DND-41 (cell line): ENCODE data around the gene GDPGP1.

Source experiments
- ATAC-seq: fragments of 200-7000 bp; cut with Tn5 transposase; 3 replicates; pipeline ENCODE4 v1.9.1; 2021; ENCODE audit warnings: low read depth; ENCODE audit not compliant: insufficient read depth
- DNase-seq: peaks from one replicate; pipeline ENCODE4 v3.0.0-alpha.2; 2020
- H2AFZ ChIP-seq: 2 replicates; pipeline ENCODE4 v1.6.0; 2012; ENCODE audit warnings: low read depth, low read length
- H3K27ac ChIP-seq: 2 replicates; pipeline ENCODE4 v1.5.1; 2012; ENCODE audit warnings: low read length, inconsistent platforms
- H3K27me3 ChIP-seq: fragments of 200-600 bp; sonication (generic); 2 replicates; pipeline ENCODE4 v1.6.0; 2012; ENCODE audit warnings: low read length, mild to moderate bottlenecking, inconsistent platforms; ENCODE audit not compliant: insufficient read depth, poor library complexity
- H3K36me3 ChIP-seq: 2 replicates; pipeline ENCODE4 v1.5.1; 2012; ENCODE audit warnings: low read length, inconsistent platforms; ENCODE audit not compliant: insufficient read depth
- H3K4me1 ChIP-seq: 2 replicates; pipeline ENCODE4 v1.5.1; 2012; ENCODE audit warnings: mild to moderate bottlenecking, low read length; ENCODE audit not compliant: insufficient read depth
- H3K4me2 ChIP-seq: 2 replicates; pipeline ENCODE4 v1.6.0; 2012; ENCODE audit warnings: mild to moderate bottlenecking, moderate library complexity, low read length, inconsistent platforms; ENCODE audit not compliant: insufficient read depth
- H3K4me3 ChIP-seq, 2 experiments: fragments of 200-600 bp in 1 of 2; shearing (Covaris generic) in 1 of 2; 2 replicates each; pipeline ENCODE4 v1.5.1; 2012 to 2016; ENCODE audit warnings: inconsistent platforms in 2 of 2, low read length in 2 of 2, mild to moderate bottlenecking in 2 of 2, low read depth in 1 of 2, moderate library complexity in 1 of 2
- H3K79me2 ChIP-seq: 2 replicates; pipeline ENCODE4 v1.6.0; 2012; ENCODE audit warnings: low read length, inconsistent platforms; ENCODE audit not compliant: insufficient read depth
- H3K9ac ChIP-seq: 2 replicates; pipeline ENCODE4 v1.6.0; 2012; ENCODE audit warnings: low read depth, mild to moderate bottlenecking, inconsistent platforms, low read length, moderate library complexity
- H3K9me3 ChIP-seq: 2 replicates; pipeline ENCODE4 v1.5.1; 2012; ENCODE audit warnings: low read length, moderate library complexity, mild to moderate bottlenecking, inconsistent platforms; ENCODE audit not compliant: insufficient read depth, severe bottlenecking
- H4K20me1 ChIP-seq: 2 replicates; pipeline ENCODE4 v1.6.0; 2012; ENCODE audit warnings: low read length; ENCODE audit not compliant: insufficient read depth
- CTCF ChIP-seq: IDR thresholded peaks from 2 replicates; pipeline ENCODE4 v1.5.1; 2012; ENCODE audit warnings: borderline replicate concordance, low read length, moderate library complexity, mild to moderate bottlenecking; ENCODE audit not compliant: poor library complexity, severe bottlenecking; ENCODE audit errors: extremely low read depth
- EZH2 ChIP-seq: IDR thresholded peaks from 3 replicates; pipeline ENCODE4 v1.6.1; 2012; ENCODE audit warnings: borderline replicate concordance, low read depth, mild to moderate bottlenecking, moderate library complexity, low read length, inconsistent platforms; ENCODE audit not compliant: severe bottlenecking

The GDPGP1 gene

GRCh38 chr15:90286678-90287077 lies 52.7 kb downstream of the GDPGP1 start:
- no peak overlapping the region for H2AFZ ChIP-seq
- no peaks in the 10 kb centered on the region for H3K27me3 ChIP-seq
- no peaks in the 10 kb centered on the region for H4K20me1 ChIP-seq
- H3K4me1 ChIP-seq: no peaks in the 10 kb centered on the region
- ATAC-seq (peak; percentile 73; the same call in 2 of the 3 replicates), DNase-seq (peak; percentile 40)
- H3K9me3 ChIP-seq: no peaks in the 10 kb centered on the region
- no peak overlapping the region for H3K4me3 ChIP-seq
- H3K79me2 ChIP-seq: no peaks in the 10 kb centered on the region
- H3K27ac ChIP-seq: no peak overlapping the region
- TF ChIP-seq EZH2 (no peak), CTCF (peak; percentile 67)
- H3K9ac ChIP-seq: no peak overlapping the region
- no peak overlapping the region for H3K4me2 ChIP-seq
- H3K36me3 ChIP-seq: no peaks in the 10 kb centered on the region

- Histone ChIP-seq H3K27me3 (no peaks in the 10 kb centered on the region), H3K9ac (no peak overlapping the region), H3K27ac (no peak overlapping the region), H4K20me1 (no peaks in the 10 kb centered on the region), H3K36me3 (no peaks in the 10 kb centered on the region), H3K79me2 (no peaks in the 10 kb centered on the region), H3K4me3 (no peak overlapping the region), H3K4me1 (no peaks in the 10 kb centered on the region), H2AFZ (no peak overlapping the region), H3K4me2 (no peak overlapping the region), H3K9me3 (no peaks in the 10 kb centered on the region)
- TF ChIP-seq EZH2 (no peak), CTCF (no peak)
- ATAC-seq (no peak), DNase-seq (no peak)
These were observed 53.1 kb downstream of the GDPGP1 start for GRCh38 chr15:90287101-90287500.

DNA sequence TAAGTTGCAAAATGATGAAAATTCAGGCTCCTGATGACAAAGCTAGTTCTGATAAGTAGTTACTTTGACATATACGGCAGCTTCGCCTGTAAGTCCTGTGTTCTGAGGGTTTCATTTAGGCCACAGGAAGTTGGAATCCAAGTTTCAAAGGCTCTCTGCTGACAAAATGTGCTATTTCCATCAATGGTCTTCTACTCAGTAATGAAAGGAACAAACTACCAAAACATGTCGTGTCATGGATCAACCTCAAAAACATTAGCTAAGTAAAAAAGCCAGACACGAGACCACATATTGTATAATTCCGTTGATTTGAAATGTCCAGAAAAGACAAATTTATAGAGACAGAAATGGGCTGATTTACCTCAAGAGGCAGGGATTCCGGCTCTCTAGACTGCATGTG lies 53.9 kb downstream of the GDPGP1 start:
- TF ChIP-seq EZH2: no peak
- TF ChIP-seq CTCF: no peak
- Histone ChIP-seq H4K20me1 (no peaks in the 10 kb centered on the region), H3K27me3 (no peaks in the 10 kb centered on the region), H3K4me2 (no peak overlapping the region), H3K4me1 (no peaks in the 10 kb centered on the region), H3K36me3 (no peaks in the 10 kb centered on the region), H3K9me3 (no peaks in the 10 kb centered on the region), H2AFZ (no peak overlapping the region), H3K79me2 (no peaks in the 10 kb centered on the region), H3K4me3 (no peak overlapping the region), H3K9ac (no peak overlapping the region), H3K27ac (no peak overlapping the region)
- DNase-seq (no peak), ATAC-seq (no peak)

- no peak overlapping the region for H3K4me3 ChIP-seq
- no peak overlapping the region for H3K9ac ChIP-seq
- no peaks in the 10 kb centered on the region for H3K36me3 ChIP-seq
- no peak for ATAC-seq
- peak; percentile 35 for DNase-seq
- H3K4me2 ChIP-seq: no peak overlapping the region
- no peaks in the 10 kb centered on the region for H4K20me1 ChIP-seq
- no peaks in the 10 kb centered on the region for H3K4me1 ChIP-seq
- no peak overlapping the region for H2AFZ ChIP-seq
- TF ChIP-seq CTCF: no peak
- TF ChIP-seq EZH2: no peak
- no peaks in the 10 kb centered on the region for H3K79me2 ChIP-seq
- H3K27ac ChIP-seq: no peak overlapping the region
- H3K9me3 ChIP-seq: no peaks in the 10 kb centered on the region
- no peaks in the 10 kb centered on the region for H3K27me3 ChIP-seq
These were observed 57.8 kb downstream of the GDPGP1 start for GRCh38 chr15:90291679-90292356.
